Measurements from ENCODE around the gene WNK2.

- TF ChIP-seq POLR2A (IDR thresholded peaks at IDR 0.05; ENCODE audit: low read length) (no peak), GATA1 (IDR thresholded peaks at IDR 0.05; ENCODE audit: low read depth, low read length) (no peak)
These were observed 87.0 kb downstream of the WNK2 start for GRCh38 chr9:93270976-93271375.
